ENCODE measurements around the gene GPATCH1. TPM values are rescaled to one million over a fixed set of nuclear protein-coding genes. Genes with fewer than 3 reads are reported as not detected.

Gene GPATCH1
- total RNA-seq, 1 donor from 2014 or later: 15.5 TPM

DNA sequence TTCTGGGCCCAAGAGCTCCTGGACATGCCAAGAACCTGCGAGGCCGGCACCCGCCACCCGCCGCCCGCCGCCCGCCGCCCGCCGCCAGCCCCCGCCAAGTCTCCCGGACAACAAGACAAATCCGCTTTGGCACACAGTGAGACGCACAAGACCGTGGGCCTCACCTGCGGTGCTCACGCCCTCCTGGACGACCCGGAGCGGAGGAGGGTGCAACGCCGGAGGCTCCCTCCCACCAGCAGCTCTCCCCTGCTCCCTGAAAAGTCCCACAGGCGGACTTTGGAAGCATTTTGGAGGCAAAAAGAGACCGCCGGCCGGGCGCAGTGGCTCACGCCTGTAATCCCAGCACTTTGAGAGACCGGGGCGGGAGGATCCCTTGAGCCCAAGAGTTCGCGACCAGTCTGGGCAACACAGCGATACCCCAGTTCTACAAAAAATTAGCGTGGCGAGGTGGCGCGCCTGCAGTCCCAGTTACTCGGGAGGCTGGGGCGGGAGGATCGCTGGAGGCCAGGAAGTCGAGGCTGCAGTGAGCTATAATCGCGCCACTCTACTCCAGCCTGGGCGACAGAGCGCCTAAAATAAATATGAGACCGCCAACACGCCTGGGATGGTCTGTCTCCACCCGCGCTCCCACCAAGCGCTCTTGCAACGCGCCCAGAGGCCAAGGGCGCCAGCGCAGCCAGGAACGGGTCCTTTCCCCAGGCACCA is 17.1 kb upstream of the GPATCH1 start:
- FAIRE-seq (no peak), DNase-seq (ENCODE audit: low spot score in 2 of 2) (no peak)

DNA sequence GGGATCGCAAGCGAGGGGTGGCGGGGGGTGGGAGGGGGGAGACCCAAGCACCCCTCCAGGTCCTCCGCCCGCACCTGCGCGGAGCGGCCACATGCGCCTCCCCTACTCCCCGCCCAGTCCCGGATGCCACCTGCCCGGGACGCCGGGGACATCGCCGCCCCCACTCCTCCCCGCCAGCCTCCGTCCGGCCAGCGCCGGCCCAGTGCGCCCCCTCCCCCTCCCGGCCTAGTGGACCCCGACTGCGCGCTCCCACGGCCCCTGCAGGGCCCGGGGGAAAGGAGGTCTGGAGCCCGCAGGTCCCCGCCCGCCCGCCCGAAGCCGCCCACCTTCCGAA is 16.6 kb upstream of the GPATCH1 start:
- FAIRE-seq: no peak
- DNase-seq (ENCODE audit: low spot score in 2 of 2): no peak

DNA sequence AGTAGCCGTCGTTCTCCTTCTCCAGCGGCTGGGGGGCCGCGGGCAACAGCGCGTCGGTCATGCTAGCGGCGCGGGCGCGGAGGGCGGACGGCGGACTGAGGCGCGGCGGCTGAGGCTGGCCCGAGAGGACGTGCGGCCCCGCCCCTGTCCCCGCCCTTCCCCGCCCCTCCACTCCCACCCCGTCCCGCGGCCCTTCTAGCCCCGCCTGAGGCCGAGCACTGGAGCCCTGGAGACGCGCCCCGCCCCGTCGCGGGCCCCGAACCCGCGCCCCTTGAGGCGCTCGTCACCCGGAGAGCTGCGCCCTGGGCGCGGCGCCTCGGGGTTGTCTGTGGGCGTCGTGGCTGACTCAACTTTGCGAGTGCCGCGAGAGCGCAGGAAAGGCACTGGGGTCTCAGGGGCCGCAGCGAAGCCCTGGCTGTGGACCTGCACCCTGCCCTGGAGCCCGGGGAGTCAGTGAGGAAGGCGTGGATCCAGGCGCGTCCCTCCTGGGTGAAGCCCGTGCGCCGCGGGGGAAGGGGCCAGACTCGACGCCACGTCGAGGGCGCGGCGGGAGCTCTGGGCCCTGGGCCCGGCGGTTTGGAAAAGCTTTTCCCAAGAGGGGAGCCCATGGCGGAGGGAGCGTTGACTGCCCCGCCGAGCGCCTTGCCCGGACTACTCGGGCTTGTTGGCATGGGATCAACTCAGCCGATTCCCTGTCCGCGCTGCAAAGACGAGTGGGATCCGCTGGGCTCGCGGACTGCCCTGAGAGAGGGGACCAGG is 16.0 kb upstream of the GPATCH1 start, which contains the start of gene RHPN2:
RHPN2 (minus strand) TSS at position 97 of the 759 bp plus-strand sequence; CDS start at position 61, 36 bp downstream.
- FAIRE-seq: no peak
- peak; percentile 69 to 77 for DNase-seq (ENCODE audit: low spot score in 2 of 2)

DNA sequence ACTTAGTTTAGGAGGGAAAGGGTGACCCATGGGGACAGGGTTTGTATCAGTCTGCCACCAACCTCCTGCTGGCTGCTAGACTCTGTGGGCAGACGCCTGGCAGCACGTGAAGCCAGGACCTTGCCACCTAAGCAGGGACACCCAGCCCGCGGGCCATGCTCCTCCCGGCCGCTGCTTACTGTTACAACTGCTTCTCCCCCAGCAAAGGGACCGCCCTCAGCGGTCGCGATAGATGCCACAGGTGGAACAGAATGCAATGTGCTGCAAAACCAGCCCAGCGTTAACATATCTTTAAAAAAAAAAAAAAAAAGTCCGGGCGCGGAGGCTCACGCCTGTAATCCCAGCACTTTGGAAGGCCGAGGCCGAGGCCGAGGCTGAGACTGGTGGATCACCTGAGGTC is 14.4 kb upstream of the GPATCH1 start:
- DNase-seq (ENCODE audit: low spot score in 2 of 2) (no peak), FAIRE-seq (no peak)

DNA sequence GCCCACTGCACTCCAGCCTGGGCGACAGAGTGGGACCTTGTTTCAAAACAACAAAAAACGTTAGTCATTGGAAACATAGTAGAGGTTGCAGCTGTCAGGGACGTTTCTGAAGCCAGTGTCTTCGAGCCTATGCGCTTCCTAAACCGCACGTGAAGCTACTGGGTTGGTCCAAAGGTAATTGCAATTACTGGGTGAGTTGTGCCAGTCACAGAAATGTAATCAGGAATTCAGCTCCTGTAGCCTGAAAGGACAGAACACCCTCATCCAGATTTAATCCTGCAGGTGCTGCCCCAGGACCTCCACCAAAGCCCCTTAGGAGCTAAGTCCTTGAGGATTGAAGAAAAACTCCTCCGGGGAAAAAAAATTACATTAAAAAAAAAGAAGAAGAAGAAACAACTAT is 13.9 kb upstream of the GPATCH1 start:
- DNase-seq (ENCODE audit: low spot score in 2 of 2) (no peak), FAIRE-seq (no peak)

DNA sequence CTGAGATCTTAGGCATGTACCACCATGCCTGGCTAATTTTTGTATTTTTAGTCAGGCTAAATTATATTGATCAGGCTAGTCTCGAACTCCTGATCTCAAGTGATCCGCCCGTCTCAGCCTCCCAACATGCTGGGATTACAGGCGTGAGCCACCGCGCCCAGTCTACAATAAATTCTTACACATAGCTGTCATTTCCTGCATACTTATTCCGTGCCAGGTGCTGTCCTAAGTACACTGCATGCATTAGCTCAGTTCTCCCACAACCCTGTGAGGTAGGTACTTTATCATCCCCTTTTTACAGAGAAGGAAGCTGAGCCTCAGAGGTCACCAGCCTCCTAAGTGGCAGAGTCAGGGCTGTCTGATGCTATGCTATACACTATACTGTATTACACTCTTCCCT is 9.1 kb upstream of the GPATCH1 start:
- FAIRE-seq: no peak
- DNase-seq (ENCODE audit: low spot score in 2 of 2): no peak

DNA sequence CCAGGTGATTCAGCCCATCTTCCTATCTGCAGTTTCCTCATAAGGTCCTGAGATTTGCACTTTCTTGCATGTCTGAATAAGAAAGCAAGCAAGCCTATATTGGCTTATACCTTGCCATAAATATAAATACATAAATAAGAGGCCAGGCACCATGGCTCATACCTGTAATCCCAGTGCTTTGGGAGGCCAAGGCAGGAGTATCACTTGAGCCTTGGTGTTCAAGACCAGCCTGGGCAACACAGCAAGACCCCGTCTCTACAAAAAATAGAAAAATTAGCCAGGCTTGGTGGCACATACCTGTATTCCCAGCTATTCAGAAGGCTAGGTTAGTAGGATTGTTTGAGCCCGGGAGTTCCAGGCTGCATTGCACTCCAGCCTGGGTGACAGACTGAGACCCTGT is 5.5 kb upstream of the GPATCH1 start:
- FAIRE-seq (no peak), DNase-seq (ENCODE audit: low spot score in 2 of 2) (no peak)

DNA sequence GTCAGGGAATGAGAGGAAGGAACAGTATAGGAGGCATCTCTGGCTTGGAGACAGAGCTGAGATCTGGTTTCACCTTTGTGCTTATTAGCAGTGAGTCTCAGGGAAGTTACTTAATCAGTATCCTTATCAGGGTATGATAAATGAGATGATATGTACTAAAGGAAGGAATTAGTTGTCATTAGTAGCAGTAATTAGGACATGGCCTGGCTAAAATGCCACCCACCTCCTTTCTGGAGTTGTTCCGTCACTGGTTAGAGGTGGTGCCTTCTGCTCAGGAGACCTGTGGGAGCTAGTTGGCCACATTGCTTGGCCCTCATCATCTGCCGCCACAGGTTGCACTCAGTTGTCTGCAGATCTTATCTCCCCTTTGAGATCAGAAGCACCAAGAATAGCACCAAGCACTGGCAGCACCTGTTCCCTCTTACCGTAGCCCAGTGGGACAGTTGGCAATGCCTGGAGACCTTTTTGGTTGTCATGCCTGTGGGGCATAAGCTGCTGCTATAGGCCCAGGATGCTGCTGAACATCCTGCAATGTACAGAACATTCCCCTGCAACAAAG is 4.7 kb downstream of the GPATCH1 start:
- FAIRE-seq (no peak), DNase-seq (ENCODE audit: low spot score in 2 of 2) (no peak)

DNA sequence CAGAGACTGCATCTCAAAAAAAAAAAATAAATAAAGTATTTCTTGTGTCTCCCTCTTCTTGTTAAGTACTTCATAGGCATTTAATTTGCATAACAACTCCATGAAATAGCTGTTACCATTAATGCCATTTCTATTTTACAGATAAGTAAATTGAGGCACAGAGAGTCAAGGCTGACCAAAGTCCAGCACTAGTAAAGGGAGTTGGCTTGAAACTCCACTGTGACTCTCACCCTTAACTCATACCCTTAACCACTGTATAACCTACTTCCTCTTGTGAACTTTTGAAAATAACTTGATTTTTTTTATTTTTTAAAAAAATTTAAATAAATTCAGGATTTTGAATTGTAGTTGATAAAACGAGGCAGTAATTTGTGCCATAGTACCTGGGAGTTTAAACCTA is 6.0 kb downstream of the GPATCH1 start:
- DNase-seq (ENCODE audit: low spot score in 2 of 2): no peak
- FAIRE-seq: no peak

DNA sequence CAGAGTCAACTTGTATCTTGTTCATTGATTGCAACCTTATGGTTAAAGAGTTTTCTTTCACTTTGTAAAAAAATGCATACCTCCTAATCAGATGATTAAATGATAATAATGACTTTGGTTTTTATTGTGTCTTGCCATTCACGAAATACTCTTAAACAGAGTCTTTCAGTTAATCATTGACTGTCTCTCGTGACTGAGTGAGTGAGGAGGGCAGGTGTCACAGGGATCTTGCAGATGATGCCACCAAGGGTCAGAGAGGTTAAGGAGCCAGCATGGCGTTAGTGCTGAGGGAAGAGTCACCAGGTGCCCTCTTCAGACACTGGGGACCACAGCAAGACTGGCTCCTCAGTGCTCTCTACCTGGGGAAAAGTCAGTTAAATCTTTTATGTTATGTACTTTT is 8.0 kb downstream of the GPATCH1 start:
- no peak for FAIRE-seq

DNA sequence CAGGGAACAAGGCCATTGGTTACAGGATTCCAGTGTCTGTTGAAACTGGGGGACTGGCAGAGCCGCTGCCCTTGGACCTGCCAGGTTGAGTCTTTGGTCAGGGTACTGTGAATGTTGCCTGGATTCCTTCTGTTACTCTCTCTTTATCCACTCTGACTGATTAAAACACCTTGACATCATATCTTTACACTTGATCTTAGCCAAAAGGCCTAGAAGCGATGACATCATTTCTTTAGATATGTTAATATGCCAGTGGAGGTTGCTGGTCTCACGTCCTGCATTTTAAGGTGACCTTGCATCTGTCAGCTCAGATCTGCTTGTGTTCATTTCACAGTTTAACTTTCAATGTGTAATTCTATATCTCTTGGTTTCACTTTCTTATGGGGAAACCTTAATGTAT is 9.2 kb downstream of the GPATCH1 start:
- DNase-seq (ENCODE audit: low spot score in 2 of 2) (no peak), FAIRE-seq (no peak)

More for the DNA sequence above, 8.0 kb downstream of the GPATCH1 start:
- DNase-seq (ENCODE audit: low spot score in 2 of 2): no peak

DNA sequence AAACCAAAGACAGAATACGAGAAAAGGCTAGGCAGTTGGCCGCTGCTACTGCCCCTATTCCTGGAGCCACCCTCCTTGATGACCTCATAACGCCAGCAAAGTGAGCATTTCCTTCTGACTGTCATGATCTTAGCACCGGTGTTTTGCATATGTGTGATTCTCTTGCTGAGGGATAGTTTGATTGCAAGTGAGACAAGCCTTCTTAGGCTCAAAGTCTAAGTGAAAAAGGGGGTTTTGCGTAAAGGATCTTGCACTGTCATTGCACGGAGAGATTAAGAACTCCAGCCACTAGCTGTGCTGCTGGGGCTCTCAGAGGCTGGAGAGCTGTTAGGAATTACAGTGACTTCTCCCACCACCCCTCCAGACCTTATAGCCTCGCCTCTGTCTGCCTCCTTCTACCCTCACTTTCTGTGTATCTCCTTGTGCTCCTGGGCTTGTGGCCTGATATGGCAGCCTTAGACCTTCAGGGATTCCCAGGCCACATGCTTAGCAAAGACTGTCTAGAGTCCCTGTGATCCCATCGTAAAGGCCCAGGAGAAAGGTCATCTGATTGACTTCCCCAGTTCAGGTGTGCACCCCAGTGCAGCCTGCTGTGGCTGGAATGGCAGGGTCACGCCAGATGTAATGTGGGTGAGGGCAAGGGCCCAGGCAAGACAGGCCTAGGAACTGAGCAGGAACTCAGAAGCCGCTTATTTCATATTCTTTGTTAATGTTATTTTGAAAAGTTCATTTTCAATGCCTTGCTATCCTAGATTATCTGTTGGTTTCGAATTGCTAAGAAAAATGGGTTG is 12.6 kb downstream of the GPATCH1 start:
- no peak for FAIRE-seq
- no peak for DNase-seq (ENCODE audit: low spot score in 2 of 2)

DNA sequence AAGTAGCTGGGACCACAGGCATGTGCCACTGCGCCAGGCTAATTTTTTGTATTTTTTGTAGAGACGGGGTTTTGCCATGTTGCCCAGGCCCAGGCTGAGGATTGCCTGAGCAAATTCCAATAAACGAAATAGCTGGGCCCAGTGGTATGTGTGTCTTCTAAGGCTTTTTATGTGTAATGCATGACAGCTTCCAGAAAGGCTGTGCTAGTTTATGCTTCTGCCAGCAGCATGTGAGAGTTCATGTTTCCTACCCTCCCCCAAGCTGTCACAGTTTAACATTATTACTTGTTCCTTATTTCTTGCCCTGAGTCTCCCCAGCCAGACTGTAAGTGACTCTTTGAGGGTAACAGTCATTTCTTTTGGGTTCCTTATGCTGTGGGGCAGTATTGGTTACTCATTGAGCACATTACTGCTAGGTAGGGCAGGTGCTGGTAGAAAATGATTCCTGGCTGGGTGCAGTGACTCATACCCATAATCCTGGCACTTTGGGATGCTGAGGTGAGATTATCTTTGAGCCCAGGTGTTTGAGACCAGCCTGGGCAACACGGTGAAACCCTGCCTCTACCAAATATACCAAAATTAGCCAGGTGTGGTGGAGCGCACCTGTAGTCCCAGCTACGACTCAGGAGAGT is 13.6 kb downstream of the GPATCH1 start:
- DNase-seq (ENCODE audit: low spot score in 2 of 2) (no peak), FAIRE-seq (no peak)

DNA sequence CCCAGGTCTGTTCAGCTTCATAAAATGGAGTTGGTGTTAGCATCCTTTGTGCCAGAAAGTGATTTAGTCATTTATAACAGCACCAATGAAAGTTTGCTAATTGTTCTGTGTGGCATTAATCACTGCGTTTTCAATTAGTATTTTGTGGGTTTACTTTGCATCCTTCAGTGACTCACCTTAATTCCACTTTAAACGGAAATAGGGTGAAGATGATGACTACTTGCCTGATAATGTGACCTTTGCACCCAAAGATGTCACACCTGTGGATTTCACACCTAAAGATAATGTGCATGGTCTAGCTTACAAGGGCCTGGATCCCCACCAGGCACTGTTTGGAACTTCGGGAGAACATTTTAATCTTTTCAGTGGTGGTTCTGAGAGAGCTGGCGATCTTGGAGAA is 15.0 kb downstream of the GPATCH1 start:
- DNase-seq (ENCODE audit: low spot score in 2 of 2) (no peak), FAIRE-seq (no peak)

DNA sequence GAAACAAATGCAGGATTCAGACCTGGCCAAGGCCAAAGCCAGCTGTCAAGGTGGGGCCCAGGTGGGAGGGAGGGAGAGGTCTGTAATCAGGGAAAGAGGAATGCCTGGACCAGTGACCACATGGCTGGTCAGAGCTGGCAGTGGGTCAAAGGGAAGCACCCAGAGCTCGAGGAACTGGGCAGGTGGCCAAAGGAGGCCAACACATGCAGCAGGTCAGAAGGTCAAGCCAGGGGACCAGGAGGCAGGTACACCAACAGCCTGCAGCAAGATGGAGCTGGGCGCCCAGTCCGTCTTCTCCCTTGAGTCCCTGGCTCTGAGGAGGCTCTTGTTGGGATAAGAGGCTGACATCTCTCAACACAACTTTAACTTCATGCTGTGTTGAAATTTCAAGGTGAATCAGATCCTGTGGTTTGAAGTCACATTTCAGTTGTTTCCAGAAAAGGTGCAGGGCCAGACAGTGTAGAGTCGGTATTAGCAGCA is 17.1 kb downstream of the GPATCH1 start:
- FAIRE-seq: no peak
- no peak for DNase-seq (ENCODE audit: low spot score in 2 of 2)

DNA sequence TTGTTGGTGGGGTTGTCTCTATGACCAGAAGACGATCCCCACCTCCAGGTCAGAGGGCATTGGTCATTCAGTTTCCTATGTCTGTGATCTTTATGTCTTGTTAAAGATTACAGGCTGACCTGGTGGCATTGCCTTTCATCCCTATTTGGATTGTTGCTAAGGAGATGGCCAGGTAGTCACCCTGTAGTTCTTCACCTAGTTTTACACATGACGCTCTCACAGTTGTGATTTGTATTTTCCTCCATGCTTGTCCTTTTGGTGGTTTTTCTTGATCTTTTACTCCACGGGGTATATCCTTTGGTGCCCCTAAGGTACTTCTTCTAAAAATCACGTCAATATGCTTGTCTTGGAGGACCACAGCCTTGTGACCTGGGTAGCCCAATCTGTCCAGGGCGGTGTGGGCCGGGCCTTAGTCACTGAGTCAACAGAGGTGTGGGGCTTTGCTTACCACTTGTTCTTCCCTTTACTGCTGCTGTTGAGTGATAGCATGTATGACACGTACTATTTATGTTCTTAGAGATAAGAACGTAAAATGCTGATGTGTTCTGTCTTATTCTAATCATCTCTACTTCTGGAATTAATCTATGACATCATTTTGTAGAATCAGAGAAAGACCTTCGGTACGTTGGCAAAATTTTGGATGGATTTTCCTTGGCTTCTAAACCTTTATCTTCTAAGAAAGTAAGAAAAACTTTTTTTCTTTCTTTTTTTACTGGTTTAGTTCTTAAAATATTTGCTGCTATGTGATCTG is 20.1 kb downstream of the GPATCH1 start:
- FAIRE-seq (no peak), DNase-seq (ENCODE audit: low spot score in 2 of 2) (no peak)

DNA sequence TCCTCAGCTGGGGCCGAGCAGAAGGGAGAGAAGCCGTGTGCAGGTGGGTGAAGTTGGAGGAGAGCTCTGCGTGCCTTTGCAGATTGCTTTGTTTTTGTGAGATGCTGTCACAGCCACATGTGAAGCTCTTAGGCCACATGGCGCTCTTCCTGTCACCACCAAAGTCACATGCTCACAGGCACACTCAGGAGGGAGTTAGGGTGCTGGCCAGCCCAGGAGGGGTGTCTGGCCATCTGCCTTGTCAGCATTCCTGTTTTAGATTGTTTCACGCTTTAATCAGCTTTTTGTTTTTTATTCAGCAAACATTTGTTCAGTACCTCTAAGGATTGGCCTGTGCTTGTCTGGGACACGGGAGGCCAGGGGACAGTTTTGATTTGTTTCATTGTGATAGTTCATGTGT is 21.9 kb downstream of the GPATCH1 start:
- DNase-seq (ENCODE audit: low spot score in 2 of 2): no peak
- no peak for FAIRE-seq

DNA sequence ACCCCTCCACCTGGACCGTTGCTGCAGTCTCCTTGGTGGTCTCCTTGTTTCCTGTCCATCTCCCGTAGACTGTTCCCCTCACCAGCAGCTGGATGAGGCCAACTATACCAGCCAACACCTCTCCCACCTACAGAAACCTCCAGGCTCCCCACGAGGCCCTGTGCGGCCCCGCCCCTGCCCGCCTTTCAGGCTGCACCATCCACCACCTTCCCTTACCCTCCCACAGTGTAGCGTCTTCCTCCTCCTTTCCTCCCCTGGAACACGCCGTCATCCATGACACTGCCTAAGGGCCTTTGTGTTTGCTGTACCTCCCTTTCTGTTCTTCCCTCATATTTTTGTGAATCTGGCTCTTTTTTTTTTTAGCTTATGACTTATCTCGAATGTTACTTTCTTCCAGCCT is 27.2 kb downstream of the GPATCH1 start:
- FAIRE-seq (no peak), DNase-seq (ENCODE audit: low spot score in 2 of 2) (no peak)

DNA sequence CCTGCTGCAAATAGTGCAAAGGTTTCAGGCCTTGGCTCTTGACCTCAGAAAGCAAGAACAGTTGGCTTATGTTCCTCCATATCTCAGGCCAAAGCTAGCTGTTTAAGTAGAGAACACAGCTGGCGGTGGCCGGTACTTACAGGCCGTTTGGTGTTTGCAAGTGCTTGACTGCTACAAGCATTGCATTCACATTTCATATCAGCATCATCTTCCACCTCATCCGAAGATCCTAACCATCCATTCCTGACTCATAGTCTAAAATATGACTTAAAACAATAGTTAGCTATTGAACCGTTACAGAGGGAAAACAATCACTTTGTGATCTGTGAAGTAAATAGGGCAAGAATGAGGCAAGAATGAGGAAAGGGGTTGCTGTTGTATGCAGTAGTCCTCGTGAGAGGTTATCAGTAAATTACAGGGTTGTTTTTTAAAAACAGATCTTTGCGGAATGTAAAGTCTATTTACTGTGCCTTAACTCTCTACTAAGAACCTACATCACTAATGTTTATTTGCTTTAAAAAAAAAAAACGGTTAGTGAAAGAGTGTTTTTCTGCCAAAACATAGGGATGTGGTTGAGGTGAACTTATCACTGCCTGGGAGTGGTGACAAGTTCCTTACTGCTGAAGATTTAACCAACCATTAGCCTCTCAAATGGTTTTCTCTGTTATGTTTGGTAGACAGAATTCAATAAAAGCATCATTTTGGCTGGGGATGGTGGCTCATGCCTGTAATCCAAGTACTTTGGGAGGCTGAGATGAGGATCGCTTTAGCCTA is 29.3 kb downstream of the GPATCH1 start:
- DNase-seq (ENCODE audit: low spot score in 2 of 2): no peak
- no peak for FAIRE-seq
